Measurements from ENCODE around the gene SLCO4A1. TPM values are rescaled to one million over a fixed set of nuclear protein-coding genes. Genes with fewer than 3 reads are reported as not detected.

The SLCO4A1 gene
- total RNA-seq, 1 donor from 2014 or later = 59.2 TPM

DNA sequence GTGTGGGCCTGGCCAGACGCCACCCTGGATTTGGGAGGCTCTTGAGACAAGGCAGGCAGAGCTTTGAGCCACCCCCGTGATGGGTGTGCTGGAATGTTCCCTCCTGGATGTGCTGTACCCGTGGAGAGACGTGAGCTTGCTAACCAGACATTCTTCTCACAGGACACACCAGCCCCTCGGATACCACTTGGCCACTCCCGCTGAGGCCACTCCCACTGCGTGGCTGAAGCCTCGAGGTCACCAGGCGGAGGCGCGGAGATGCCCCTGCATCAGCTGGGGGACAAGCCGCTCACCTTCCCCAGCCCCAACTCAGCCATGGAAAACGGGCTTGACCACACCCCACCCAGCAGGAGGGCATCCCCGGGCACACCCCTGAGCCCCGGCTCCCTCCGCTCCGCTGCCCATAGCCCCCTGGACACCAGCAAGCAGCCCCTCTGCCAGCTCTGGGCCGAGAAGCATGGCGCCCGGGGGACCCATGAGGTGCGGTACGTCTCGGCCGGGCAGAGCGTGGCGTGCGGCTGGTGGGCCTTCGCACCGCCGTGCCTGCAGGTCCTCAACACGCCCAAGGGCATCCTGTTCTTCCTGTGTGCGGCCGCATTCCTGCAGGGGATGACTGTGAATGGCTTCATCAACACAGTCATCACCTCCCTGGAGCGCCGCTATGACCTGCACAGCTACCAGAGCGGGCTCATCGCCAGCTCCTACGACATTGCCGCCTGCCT is 14.1 kb downstream of the SLCO4A1 start:
- intact Hi-C loops (cut with micrococcal nuclease) = no loop called here
- Mint-ChIP-seq H3K4me3 (ENCODE audit: low read depth) (no peak overlapping the region), H3K4me1 (ENCODE audit: low read depth) (peaks cover 14% of the 10 kb centered on the region), H3K9me3 (no peaks in the 10 kb centered on the region), H3K36me3 (ENCODE audit: low read depth) (peaks cover 43% of the 10 kb centered on the region), H3K27ac (no peak overlapping the region), H3K27me3 (ENCODE audit: low read depth) (no peaks in the 10 kb centered on the region)
- DNase-seq (ENCODE audit: low spot score) = no peak

DNA sequence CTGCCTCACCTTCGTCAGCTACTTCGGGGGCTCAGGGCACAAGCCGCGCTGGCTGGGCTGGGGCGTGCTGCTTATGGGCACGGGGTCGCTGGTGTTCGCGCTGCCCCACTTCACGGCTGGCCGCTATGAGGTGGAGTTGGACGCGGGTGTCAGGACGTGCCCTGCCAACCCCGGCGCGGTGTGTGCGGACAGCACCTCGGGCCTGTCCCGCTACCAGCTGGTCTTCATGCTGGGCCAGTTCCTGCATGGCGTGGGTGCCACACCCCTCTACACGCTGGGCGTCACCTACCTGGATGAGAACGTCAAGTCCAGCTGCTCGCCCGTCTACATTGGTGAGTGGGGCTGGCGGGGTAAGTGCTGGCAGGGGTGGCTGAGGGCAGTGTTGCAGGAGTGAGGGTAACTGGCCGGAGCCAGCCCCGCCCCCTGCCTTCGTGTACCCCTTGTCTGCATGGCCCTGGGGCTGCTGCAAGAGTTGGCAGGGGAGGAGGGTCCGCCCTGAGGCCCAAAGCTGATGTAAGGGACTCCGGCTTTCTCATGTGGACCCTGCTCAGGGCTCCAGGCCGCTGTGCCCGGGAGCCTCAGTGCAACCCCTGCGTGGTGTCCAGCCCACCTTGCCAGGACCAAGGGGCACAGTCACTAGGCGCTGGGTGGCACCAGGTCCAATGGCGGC is 14.8 kb downstream of the SLCO4A1 start:
- DNase-seq (ENCODE audit: low spot score) = no peak
- no peaks in the 10 kb centered on the region for H3K9me3 Mint-ChIP-seq

DNA sequence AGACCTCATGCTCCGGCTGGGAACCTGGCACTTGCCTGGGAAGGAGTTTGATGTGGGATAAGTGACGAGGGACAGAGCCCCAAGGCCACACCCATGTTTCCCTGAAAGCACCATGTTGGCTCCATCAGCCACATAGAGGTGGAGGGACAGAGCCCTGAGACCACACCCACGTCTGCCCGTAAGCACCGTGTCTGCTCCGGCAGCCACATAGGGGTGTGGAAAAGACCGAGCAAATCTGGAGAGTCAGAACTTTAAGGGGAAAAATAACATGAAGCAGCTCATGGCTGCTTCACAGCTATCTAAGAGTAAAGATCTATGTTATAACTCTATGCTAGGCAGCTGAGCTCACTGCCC is 15.3 kb downstream of the SLCO4A1 start:
- peaks cover 33% of the 10 kb centered on the region for H3K36me3 Mint-ChIP-seq (ENCODE audit: low read depth)
- DNase-seq (ENCODE audit: low spot score) = no peak
- no peaks in the 10 kb centered on the region for H3K9me3 Mint-ChIP-seq
- intact Hi-C loops (cut with micrococcal nuclease) = no loop called here
- no peak overlapping the region for H3K27ac Mint-ChIP-seq
- no peaks in the 10 kb centered on the region for H3K27me3 Mint-ChIP-seq (ENCODE audit: low read depth)
- H3K4me3 Mint-ChIP-seq (ENCODE audit: low read depth) = no peak overlapping the region
- H3K4me1 Mint-ChIP-seq (ENCODE audit: low read depth) = peaks cover 4% of the 10 kb centered on the region

More for the DNA sequence above, 14.8 kb downstream of the SLCO4A1 start:
- intact Hi-C loops (cut with micrococcal nuclease) = no loop called here
- Mint-ChIP-seq H3K36me3 (ENCODE audit: low read depth) (peaks cover 38% of the 10 kb centered on the region), H3K27me3 (ENCODE audit: low read depth) (no peaks in the 10 kb centered on the region), H3K4me3 (ENCODE audit: low read depth) (no peak overlapping the region), H3K4me1 (ENCODE audit: low read depth) (peaks cover 9% of the 10 kb centered on the region), H3K27ac (no peak overlapping the region)

DNA sequence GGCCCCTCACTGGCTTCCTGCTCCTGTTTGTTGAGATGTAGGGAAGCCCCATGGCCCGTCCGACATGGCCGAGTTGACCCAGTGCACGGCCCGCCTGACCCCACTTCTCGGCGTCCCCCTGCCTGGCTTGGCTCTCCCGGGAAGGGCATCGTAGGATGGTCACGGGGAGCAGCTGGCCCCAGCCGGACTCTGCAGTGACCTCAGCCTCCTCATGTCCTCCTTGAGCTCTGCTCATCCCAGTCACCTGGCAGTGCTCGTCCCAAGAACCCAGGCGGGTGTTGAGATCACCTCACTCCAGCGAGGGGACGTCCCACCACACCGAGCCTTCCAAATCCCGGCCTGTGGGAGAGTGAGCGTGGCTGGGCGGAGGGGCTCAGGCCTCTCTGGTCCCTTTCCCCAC is 15.7 kb downstream of the SLCO4A1 start:
- H3K27me3 Mint-ChIP-seq (ENCODE audit: low read depth) = no peaks in the 10 kb centered on the region
- peaks cover 34% of the 10 kb centered on the region for H3K36me3 Mint-ChIP-seq (ENCODE audit: low read depth)
- DNase-seq (ENCODE audit: low spot score) = no peak
- intact Hi-C loops (cut with micrococcal nuclease) = no loop called here
- peaks cover 4% of the 10 kb centered on the region for H3K4me1 Mint-ChIP-seq (ENCODE audit: low read depth)
- no peak overlapping the region for H3K27ac Mint-ChIP-seq
- H3K4me3 Mint-ChIP-seq (ENCODE audit: low read depth) = no peak overlapping the region
- H3K9me3 Mint-ChIP-seq = no peaks in the 10 kb centered on the region

DNA sequence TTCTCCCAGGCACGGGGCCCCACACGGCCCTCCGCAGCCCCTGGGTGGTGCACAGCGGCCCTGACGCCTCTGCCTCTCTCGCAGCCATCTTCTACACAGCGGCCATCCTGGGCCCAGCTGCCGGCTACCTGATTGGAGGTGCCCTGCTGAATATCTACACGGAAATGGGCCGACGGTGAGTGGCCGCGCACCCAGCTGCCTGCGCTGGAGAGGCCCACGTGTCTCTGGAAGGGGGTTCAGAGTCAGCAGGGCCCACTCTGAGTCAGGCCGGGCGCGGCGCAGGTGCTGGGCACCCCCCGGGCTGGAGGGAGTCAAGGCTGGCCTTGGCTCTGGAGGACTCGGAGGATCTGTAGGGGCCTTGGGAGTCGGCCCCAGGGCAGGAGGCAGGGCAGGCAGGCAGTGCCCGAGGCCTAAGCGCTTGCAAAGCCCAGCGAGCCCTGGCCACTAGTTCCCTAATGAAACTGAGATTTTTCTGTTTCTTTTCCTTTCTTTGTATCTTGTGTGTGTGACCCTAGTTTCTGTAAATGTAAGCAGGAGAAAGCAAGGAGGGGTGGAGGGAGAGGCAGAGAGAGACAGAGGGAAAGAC is 16.4 kb downstream of the SLCO4A1 start:
- H3K27ac Mint-ChIP-seq = no peak overlapping the region
- peaks cover 34% of the 10 kb centered on the region for H3K36me3 Mint-ChIP-seq (ENCODE audit: low read depth)
- peaks cover under 1% of the 10 kb centered on the region for H3K4me1 Mint-ChIP-seq (ENCODE audit: low read depth)

DNA sequence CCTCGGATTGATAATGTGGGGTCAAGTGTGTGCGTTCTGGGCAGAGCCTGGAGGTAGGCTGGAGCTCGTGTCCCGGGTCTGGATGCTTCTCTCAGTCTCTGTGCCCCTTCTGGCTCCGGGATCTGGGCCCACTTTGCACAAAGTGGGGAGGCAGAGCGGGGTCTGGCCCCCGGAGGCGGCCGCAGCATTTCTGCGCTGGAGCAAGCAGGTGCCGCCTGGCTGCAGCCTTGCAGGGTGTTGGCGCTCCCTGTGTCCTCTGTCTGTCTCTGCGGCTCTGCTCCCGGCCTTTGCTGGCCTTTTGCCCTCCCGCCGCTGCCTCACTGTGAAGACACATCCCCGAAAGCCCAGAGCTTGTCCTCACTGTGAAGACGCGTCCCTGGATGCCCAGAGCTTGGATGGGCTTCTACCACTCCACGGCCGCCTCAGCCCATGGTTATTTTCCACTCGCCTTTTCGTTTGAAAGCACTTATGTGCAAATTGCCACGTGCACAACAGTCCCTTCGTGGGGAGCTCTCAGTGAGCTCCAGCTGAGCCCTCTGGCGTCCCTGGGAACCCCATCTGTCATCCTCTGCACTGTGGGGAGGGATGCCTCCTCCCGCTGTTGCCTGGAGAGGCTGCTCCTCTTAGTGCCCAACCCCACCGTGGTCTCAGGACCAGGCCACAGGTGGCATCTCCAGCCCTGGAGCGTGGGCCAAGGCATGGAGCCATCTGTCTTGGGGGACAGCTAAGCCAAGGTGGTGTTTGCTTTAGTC is 17.4 kb downstream of the SLCO4A1 start:
- no peak for DNase-seq (ENCODE audit: low spot score)
- Mint-ChIP-seq H3K4me1 (ENCODE audit: low read depth) (no peaks in the 10 kb centered on the region), H3K9me3 (no peaks in the 10 kb centered on the region), H3K36me3 (ENCODE audit: low read depth) (peaks cover 31% of the 10 kb centered on the region), H3K4me3 (ENCODE audit: low read depth) (no peak overlapping the region), H3K27me3 (ENCODE audit: low read depth) (no peaks in the 10 kb centered on the region), H3K27ac (no peak overlapping the region)
- intact Hi-C loops (cut with micrococcal nuclease) = no loop called here

More for the DNA sequence above, 16.4 kb downstream of the SLCO4A1 start:
- H3K9me3 Mint-ChIP-seq = no peaks in the 10 kb centered on the region
- DNase-seq (ENCODE audit: low spot score) = no peak
- H3K27me3 Mint-ChIP-seq (ENCODE audit: low read depth) = no peaks in the 10 kb centered on the region
- intact Hi-C loops (cut with micrococcal nuclease) = no loop called here
- no peak overlapping the region for H3K4me3 Mint-ChIP-seq (ENCODE audit: low read depth)

DNA sequence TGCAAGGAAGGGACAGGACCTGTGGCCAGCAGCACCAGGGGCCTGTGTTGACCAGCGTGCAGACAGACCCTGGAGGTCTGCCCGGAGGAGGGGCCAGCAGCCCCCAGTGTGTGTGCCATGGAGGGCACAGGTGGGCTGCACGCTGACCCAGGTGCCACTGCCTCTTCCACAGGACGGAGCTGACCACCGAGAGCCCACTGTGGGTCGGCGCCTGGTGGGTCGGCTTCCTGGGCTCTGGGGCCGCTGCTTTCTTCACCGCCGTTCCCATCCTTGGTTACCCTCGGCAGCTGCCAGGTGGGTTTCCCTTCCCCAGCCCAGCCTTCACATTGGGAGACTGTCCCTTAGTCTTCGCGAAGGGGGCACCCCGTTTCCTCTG is 17.9 kb downstream of the SLCO4A1 start:
- intact Hi-C loops (cut with micrococcal nuclease) = no loop called here
- H3K4me1 Mint-ChIP-seq (ENCODE audit: low read depth) = no peaks in the 10 kb centered on the region
- no peak overlapping the region for H3K27ac Mint-ChIP-seq
- H3K4me3 Mint-ChIP-seq (ENCODE audit: low read depth) = no peak overlapping the region
- H3K27me3 Mint-ChIP-seq (ENCODE audit: low read depth) = no peaks in the 10 kb centered on the region
- no peaks in the 10 kb centered on the region for H3K9me3 Mint-ChIP-seq
- DNase-seq (ENCODE audit: low spot score) = no peak
- peaks cover 33% of the 10 kb centered on the region for H3K36me3 Mint-ChIP-seq (ENCODE audit: low read depth)

DNA sequence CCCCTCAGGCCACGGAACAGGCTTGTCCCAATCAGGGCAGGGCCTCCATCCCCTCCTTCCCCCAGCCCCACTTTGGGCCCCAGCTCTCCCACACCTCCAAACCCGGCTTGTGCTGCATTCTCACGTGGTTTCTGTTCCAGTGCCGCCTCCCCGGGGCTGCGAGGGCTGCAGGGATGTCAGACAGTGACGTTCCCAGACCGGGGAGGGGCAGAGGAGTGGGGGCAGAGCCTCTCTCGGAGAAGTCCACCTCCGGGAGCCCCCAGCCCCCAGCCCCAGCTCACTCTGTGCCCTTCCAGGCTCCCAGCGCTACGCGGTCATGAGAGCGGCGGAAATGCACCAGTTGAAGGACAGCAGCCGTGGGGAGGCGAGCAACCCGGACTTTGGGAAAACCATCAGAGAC is 18.5 kb downstream of the SLCO4A1 start:
- Mint-ChIP-seq H3K27ac (no peak overlapping the region), H3K4me1 (ENCODE audit: low read depth) (no peaks in the 10 kb centered on the region), H3K9me3 (no peaks in the 10 kb centered on the region), H3K27me3 (ENCODE audit: low read depth) (no peaks in the 10 kb centered on the region), H3K36me3 (ENCODE audit: low read depth) (peaks cover 33% of the 10 kb centered on the region), H3K4me3 (ENCODE audit: low read depth) (no peak overlapping the region)
- DNase-seq (ENCODE audit: low spot score) = no peak
- intact Hi-C loops (cut with micrococcal nuclease) = no loop called here

DNA sequence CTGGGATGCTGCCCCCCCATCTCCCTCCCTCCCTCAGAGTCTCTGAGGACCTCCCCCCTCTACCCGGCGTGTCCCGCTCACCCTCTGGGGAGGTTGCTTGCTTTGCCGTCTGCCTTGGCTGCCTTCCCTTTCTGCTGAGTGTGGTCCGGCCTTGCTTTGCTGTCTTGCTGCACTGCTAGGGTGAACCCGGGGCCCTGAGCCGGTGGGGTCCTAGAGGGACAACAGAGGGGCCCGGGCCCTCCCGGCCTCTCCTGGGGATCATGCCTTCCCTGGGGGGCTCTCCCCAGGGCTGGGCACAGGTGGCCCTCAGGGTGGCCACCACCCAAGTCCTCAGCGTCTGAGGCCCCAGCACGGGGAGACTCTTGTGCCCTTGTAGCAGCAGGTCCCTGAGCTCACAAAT is 19.3 kb downstream of the SLCO4A1 start:
- intact Hi-C loops (cut with micrococcal nuclease) = no loop called here
- Mint-ChIP-seq H3K27me3 (ENCODE audit: low read depth) (no peaks in the 10 kb centered on the region), H3K27ac (no peak overlapping the region), H3K9me3 (no peaks in the 10 kb centered on the region), H3K4me1 (ENCODE audit: low read depth) (no peaks in the 10 kb centered on the region), H3K36me3 (ENCODE audit: low read depth) (peaks cover 30% of the 10 kb centered on the region), H3K4me3 (ENCODE audit: low read depth) (no peak overlapping the region)
- DNase-seq (ENCODE audit: low spot score) = no peak

DNA sequence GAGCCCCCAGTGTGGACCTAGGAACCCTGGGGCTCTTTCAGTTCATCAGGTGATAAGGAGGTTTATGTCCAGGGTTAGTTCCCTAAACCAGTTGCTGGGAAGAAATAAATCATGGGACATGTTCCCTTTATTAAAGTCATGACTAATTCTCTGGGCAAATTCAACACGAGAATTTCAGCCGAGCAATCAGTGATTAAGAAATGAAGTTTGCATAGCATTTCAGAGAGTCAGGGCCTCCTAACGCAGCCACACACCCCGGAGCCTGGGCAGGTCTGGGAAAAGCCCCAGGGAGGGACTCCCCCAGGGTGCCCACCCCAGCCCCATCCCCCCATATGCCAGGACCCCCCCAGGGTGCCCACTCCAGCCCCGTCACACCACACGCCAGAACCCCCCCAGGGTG is 20.1 kb downstream of the SLCO4A1 start:
- no peak for DNase-seq (ENCODE audit: low spot score)
- H3K4me3 Mint-ChIP-seq (ENCODE audit: low read depth) = no peak overlapping the region
- H3K36me3 Mint-ChIP-seq (ENCODE audit: low read depth) = peaks cover 33% of the 10 kb centered on the region
- no peak overlapping the region for H3K27ac Mint-ChIP-seq
- no peaks in the 10 kb centered on the region for H3K4me1 Mint-ChIP-seq (ENCODE audit: low read depth)
- intact Hi-C loops (cut with micrococcal nuclease) = no loop called here
- no peaks in the 10 kb centered on the region for H3K27me3 Mint-ChIP-seq (ENCODE audit: low read depth)
- no peaks in the 10 kb centered on the region for H3K9me3 Mint-ChIP-seq

DNA sequence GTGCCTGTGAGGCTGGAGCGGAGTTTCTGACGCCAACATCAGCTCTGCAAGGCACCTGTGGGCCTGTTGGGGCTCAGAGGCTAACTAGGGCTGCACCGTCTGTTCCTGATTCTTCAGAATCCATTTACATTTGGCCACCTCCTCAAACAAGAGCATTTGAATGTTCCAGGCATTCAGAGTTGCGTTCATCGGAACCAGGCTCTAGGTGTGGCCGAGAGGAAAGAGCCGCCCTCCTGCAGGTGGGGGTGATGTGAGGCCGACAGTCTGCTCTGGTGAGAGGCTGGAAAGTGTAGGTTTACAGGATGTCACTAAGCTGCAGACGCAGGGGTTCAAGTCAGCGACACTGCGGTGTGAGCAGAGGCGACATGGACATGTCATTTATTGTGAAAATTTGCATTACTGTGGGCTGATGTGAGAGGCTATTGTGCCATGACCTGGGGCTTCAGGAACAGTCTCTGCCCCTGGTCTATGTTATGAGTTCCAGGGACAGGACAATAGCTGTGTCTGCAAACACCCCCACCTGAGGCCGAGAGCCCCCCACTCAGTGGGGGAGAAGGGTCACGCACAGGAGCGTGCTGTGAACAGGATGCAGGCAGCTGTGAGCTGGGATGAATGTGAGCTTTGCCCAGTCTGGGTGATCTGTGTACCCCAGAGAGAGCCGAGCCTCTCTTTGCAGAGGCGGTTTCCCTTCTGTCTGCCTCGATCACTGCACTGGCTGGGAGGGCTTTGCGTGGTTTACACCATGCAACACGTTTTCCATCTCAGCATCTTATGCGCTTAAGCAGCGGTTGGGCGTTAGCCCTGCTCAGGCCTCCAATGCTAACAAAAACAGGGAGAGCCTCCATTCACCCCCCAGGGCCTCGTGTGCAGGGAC is 21.1 kb downstream of the SLCO4A1 start:
- Mint-ChIP-seq H3K4me1 (ENCODE audit: low read depth) (no peaks in the 10 kb centered on the region), H3K36me3 (ENCODE audit: low read depth) (peaks cover 39% of the 10 kb centered on the region), H3K27me3 (ENCODE audit: low read depth) (no peaks in the 10 kb centered on the region), H3K27ac (no peak overlapping the region), H3K9me3 (no peaks in the 10 kb centered on the region), H3K4me3 (ENCODE audit: low read depth) (no peak overlapping the region)
- DNase-seq (ENCODE audit: low spot score) = no peak
- intact Hi-C loops (cut with micrococcal nuclease) = no loop called here
